ENCODE results near the gene LENG8. TPM values are rescaled to one million over a fixed set of nuclear protein-coding genes. Genes with fewer than 3 reads are reported as not detected.
A peak's percentile ranks its signal among the peaks of the same experiment; 100 is the strongest.

Gene LENG8
- total and polyA plus RNA-seq, 2 of the 8 experiments (the other 6 are each of a cell fraction or from before 2014, with no cell fraction given), result 62.2 to 108 TPM

- TF ChIP-seq CHD7 (IDR thresholded peaks at IDR 0.05; ENCODE audit: insufficient replicate concordance, low read length) (no peak), SUZ12 (IDR thresholded peaks at IDR 0.05; ENCODE audit: low read length) (no peak), MAX (IDR thresholded peaks at IDR 0.05) (no peak), KDM4A (IDR thresholded peaks at IDR 0.05; ENCODE audit: low read depth, low read length, severe bottlenecking) (no peak), NANOG (IDR thresholded peaks at IDR 0.05; ENCODE audit: insufficient read depth, low read depth, low read length, poor library complexity, severe bottlenecking) (no peak), POLR2A (IDR thresholded peaks at IDR 0.05; ENCODE audit: control extremely low read depth in 1 of 2, low read depth in 2 of 2, low read length in 2 of 2) (peak in 1 of 2 experiments; percentile 20; a peak in 1 of 3 replicates), CTCF (IDR thresholded peaks at IDR 0.05; ENCODE audit: control extremely low read depth in 1 of 3, insufficient read depth in 1 of 3, low read depth in 1 of 3, low read length in 3 of 3) (no peak), SP1 (IDR thresholded peaks at IDR 0.05; ENCODE audit: low read depth, low read length) (no peak), SRF (IDR thresholded peaks at IDR 0.05; ENCODE audit: low read depth, low read length) (no peak)
Measured at GRCh38 chr19:54433697-54434096, 15.3 kb upstream of the LENG8 start (continued).

Data from H1 (cell line).